COR-L47 (cell line): Measurements from ENCODE around the gene SH3RF1.
"Not testable (repeated sequence)": the region's sequence is repeated elsewhere in the genome, so short reads cannot be mapped to it uniquely, and the experiment has no call there.

ENCODE experiments used
- DNase-seq: peaks from one replicate; lab custom pipeline; 2025; lab: John Stamatoyannopoulos, UW

SH3RF1 gene

GRCh38 chr4:169225812-169226211 is 44.9 kb downstream of the SH3RF1 start:
- DNase-seq: no peak

DNA sequence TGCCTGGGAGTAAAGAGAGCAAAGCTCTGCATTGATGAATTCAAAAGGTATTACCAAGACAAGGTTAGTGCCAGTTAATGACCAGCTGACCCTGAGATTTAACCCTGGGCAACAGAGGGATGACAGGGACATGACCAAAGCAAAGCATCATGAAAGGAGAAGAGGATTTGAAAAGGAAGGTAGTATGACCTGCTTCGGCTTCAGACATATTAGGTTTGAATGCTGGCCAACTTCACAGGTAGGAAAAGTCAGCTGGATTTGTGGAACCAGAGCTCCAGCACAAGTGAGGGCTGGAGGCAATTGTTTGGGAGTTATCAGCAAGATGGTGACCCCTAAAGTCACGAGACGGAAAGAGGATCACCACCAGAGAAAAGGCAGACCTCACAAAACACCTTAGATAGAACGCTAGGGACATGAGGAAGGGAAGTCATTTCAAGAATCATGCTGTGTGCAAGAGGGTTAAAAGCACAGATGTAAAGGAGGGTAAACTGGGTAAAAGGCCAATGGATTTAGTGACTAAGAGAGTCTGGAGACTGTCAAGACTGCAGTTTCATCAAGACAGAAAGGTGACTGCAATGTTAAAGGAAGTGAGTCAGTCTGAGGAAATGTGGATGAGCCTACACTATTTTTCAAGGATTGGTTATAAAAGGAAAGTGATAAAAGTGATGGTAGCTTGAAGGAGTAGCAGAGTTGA is 45.6 kb downstream of the SH3RF1 start:
- DNase-seq: no peak

GRCh38 chr4:169222761-169223160 is 48.0 kb downstream of the SH3RF1 start:
- no peak for DNase-seq

DNA sequence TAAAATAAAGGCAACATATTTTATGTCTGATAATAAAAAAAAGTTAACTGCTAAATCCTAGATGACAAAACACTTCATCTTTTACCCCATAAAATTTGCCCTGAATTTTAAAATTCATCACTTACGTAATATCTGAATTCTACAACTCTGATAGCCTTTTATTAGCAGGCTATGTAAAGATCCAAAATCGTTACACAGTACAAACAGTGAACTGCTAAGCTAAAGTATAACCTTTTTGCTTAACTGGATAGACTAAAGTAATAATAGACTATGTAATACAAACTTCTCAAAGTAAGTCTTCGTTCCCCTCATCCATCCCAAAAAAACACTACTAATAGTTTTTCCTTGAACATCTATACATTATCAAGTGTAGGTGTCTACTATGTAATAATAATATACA is 49.1 kb downstream of the SH3RF1 start:
- DNase-seq: no peak

DNA sequence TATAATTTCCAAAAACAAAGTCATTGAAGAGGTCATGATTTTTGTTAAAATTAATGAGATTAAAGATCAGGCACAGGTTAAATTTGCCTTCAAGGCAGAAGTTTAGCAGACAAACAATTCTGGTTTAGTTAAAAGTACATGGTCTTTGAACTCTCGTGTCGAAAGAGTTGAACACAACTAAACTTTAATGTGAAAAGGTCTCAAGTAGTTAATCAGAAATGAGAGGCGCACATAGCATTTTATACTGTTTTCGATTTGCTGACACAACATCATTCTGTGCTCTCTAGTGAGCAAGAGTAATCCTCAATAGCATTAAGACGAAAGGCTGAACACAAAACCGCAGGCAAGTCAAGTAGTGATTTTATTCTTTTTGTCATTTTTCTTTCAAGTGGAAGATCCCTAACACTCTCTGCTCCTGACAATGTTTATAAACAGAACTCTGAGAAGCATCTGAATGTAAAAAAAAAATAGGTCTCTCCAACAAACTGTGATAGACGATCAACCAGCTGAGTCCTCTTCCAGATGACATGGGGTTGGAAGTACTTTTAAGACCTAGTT is 49.8 kb downstream of the SH3RF1 start:
- no peak for DNase-seq

GRCh38 chr4:169220447-169220846 is 50.3 kb downstream of the SH3RF1 start:
- DNase-seq: no peak

- no peak for DNase-seq
These were observed 51.3 kb downstream of the SH3RF1 start for GRCh38 chr4:169219440-169219839.

- DNase-seq: no peak
These were observed 55.1 kb downstream of the SH3RF1 start for GRCh38 chr4:169215656-169216055.

GRCh38 chr4:169212981-169213380 is 57.8 kb downstream of the SH3RF1 start:
- no peak for DNase-seq

GRCh38 chr4:169210504-169211118 is 60.1 kb downstream of the SH3RF1 start:
- no peak for DNase-seq

GRCh38 chr4:169209388-169209883 is 61.3 kb downstream of the SH3RF1 start:
- no peak for DNase-seq

GRCh38 chr4:169208516-169208915 is 62.2 kb downstream of the SH3RF1 start:
- no peak for DNase-seq

GRCh38 chr4:169208090-169208455 is 62.7 kb downstream of the SH3RF1 start:
- no peak for DNase-seq

GRCh38 chr4:169207436-169208089 is 63.2 kb downstream of the SH3RF1 start:
- no peak for DNase-seq

DNA sequence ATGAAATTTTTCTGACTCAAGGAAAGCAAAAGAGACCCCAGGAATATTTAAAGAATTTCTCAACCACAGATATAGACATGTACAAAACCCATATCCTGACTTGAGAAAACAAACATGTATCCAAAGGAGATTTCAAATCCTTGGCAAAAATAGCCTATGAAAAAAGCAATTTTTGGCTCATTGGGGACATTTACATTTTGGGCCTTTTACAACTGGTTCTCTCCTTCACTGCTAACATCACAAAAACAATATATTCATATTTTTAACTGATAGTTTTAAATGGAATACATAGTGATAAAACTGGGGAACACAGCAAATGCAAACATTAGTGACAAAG is 65.0 kb downstream of the SH3RF1 start:
- DNase-seq: no peak

DNA sequence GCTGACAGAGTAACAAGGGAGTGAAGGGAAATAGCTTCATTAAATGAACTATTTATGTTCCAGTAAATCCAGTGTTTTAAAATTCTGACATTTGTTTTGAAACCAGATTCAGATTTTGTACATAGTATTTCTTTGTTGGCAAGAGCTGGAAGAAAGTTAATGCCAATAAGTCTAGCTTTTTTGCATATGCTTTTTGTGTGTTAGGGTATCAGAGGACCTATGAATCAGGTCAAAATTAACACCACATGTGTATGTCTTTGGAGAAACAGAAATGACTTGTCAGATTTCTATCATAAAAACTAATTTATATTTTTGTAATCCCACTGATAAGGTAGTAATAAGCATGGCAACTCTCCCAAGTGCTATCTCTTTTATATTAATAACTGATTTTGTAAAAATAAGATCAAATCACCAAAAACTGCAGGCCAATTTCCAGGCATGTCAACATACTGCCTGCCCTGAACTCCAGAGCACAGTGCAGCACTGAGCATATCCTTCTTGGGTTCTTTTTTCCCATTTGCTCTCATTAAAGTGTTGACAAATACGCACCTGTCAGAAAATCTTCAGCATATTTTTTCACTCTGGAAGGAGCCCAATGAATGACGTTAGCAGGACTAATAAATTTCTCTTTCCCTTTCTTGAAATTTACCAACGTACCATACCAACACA is 65.5 kb downstream of the SH3RF1 start:
- DNase-seq: no peak

- no peak for DNase-seq
These were observed 66.9 kb downstream of the SH3RF1 start for GRCh38 chr4:169203891-169204290.

- DNase-seq: not testable (repeated sequence)
These were observed 67.5 kb downstream of the SH3RF1 start for GRCh38 chr4:169203278-169203677.

DNA sequence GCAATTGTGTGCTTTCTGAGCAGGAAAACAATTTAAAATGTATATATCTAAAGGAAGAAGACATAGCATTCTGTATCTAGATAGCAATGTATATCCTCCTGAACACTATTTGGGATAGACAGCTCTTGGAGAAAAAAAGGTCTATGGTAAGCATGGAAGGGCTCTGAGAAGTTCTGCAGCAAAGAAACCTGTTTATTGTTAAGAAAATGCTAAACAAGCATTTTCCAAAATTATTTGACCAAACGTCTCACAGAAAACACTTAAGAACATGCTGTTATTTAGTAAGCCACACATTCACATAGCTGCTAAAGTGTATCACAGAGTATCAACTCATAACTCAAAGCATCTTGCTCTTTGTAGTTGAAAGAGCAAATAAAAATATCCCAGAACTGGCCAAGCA is 67.9 kb downstream of the SH3RF1 start:
- no peak for DNase-seq

GRCh38 chr4:169202145-169202699 is 68.5 kb downstream of the SH3RF1 start:
- DNase-seq: no peak

- DNase-seq: no peak
These were observed 69.3 kb downstream of the SH3RF1 start for GRCh38 chr4:169201222-169202144.
